ENCODE data around the gene SMCO3. TPM values are rescaled to one million over a fixed set of nuclear protein-coding genes. Genes with fewer than 3 reads are reported as not detected.

SMCO3 gene
- total and polyA plus RNA-seq, 2 of the 8 experiments (the other 6 are each of a cell fraction or from before 2014, with no cell fraction given): not detected

- Histone ChIP-seq H3K9me3 (ENCODE audit: insufficient read depth in 2 of 2, low read depth in 1 of 2, low read length in 1 of 2) (no peaks in the 10 kb centered on the region), H3K56ac (replicated peaks; ENCODE audit: insufficient read length, low read depth, low read length) (no peak overlapping the region), H2BK5ac (ENCODE audit: low read depth, low read length) (no peak overlapping the region), H3K4me3 (ENCODE audit: extremely low read depth in 1 of 4, insufficient read depth in 2 of 4, low read depth in 3 of 4, low read length in 4 of 4) (no peak overlapping the region), H3K79me2 (ENCODE audit: control insufficient read depth in 1 of 2, insufficient read depth in 2 of 2, low read length in 2 of 2) (peaks cover 0 to 8% of the 10 kb centered on the region in 2 experiments; a peak in 2 of 4 replicates), H2BK20ac (ENCODE audit: low read length) (no peak overlapping the region), H2BK12ac (ENCODE audit: low read depth, low read length) (no peak overlapping the region), H3K23ac (ENCODE audit: insufficient read length) (no peak overlapping the region), H3K23me2 (ENCODE audit: low read depth, low read length) (peaks cover 4% of the 10 kb centered on the region), H3K27me3 (replicated peaks in 1 of 4; ENCODE audit: control insufficient read depth in 3 of 4, extremely low read depth in 1 of 4, insufficient read depth in 3 of 4, low read length in 3 of 4) (no peaks in the 10 kb centered on the region), H4K8ac (ENCODE audit: extremely low read depth, insufficient read depth, low read length) (no peak overlapping the region), H4K20me1 (replicated peaks in 1 of 2; ENCODE audit: control insufficient read depth in 1 of 2, insufficient read depth in 2 of 2, low read length in 2 of 2) (peaks cover 0 to 4% of the 10 kb centered on the region in 2 experiments), H2BK120ac (replicated peaks; ENCODE audit: low read depth, low read length) (no peak overlapping the region), H3K4ac (replicated peaks; ENCODE audit: insufficient read length, low read depth, low read length) (no peak overlapping the region), H4K5ac (ENCODE audit: insufficient read length, low read depth, low read length) (no peak overlapping the region), H3K27ac (ENCODE audit: low read depth, low read length) (no peak overlapping the region), H2BK15ac (ENCODE audit: low read length) (no peak overlapping the region), H3K4me2 (ENCODE audit: insufficient read depth in 1 of 2, low read depth in 2 of 2, low read length in 2 of 2) (no peak overlapping the region; a peak in 1 of 4 replicates), H3K79me1 (ENCODE audit: low read depth, low read length) (no peaks in the 10 kb centered on the region), H4K91ac (replicated peaks; ENCODE audit: insufficient read length, low read length) (no peak overlapping the region), H2AK5ac (ENCODE audit: low read depth, low read length) (no peak overlapping the region), H3K4me1 (replicated peaks in 1 of 4; ENCODE audit: control insufficient read depth in 3 of 4, insufficient read depth in 4 of 4, low read length in 3 of 4) (peaks cover 0 to 3% (median 0%) of the 10 kb centered on the region in 4 experiments; a peak in 1 of 7 replicates), H3K36me3 (ENCODE audit: control insufficient read depth in 2 of 4, insufficient read depth in 4 of 4, low read length in 3 of 4) (no peaks in the 10 kb centered on the region), H3K14ac (ENCODE audit: insufficient read length) (no peak overlapping the region), H3K18ac (ENCODE audit: extremely low read depth, low read length) (no peak overlapping the region), H3K9ac (replicated peaks in 1 of 4; ENCODE audit: extremely low read depth in 1 of 4, low read depth in 3 of 4, low read length in 3 of 4) (no peak overlapping the region), H2AFZ (ENCODE audit: low read length) (no peak overlapping the region)
- FAIRE-seq (no peak), DNase-seq (ENCODE audit: low read depth in 1 of 2, low spot score in 2 of 2) (no peak)
- CTCF ChIA-PET (ENCODE audit: partially characterized antibody): interaction anchor here (0.7 to 2.0 kb wide), 8 partner anchors 8 to 736 kb away, joined by 3 to 9 read pairs (median 4); partner anchors contain the start of genes C12orf60 and WBP11
- POLR2A ChIA-PET (ENCODE audit: partially characterized antibody): interaction anchor here (1.3 to 9.9 kb wide), 4 partner anchors 5 to 26 kb away, joined by 3 to 136 read pairs (median 4); partner anchors contain the start of genes C12orf60 and WBP11
- WGBS, 2 experiments (ENCODE audit: extremely low coverage in 1 of 2, insufficient coverage in 1 of 2, insufficient read length in 1 of 2, insufficient replicate concordance in 2 of 2, low coverage in 1 of 2, low lambda C conversion rate in 2 of 2, missing lambda C conversion rate in 1 of 2): 65% methylated on average over 3 of the region's 3 CpGs; no CpG with 5 or more reads in 1 of the 2 experiments
- TF ChIP-seq SP4 (IDR thresholded peaks at IDR 0.05; ENCODE audit: low read length): no peak
Measured at GRCh38 chr12:14777271-14777670, 36.7 kb downstream of the SMCO3 start.

Measured in H1 (cell line).